Measurements from ENCODE around the gene PHACTR1.

DNA sequence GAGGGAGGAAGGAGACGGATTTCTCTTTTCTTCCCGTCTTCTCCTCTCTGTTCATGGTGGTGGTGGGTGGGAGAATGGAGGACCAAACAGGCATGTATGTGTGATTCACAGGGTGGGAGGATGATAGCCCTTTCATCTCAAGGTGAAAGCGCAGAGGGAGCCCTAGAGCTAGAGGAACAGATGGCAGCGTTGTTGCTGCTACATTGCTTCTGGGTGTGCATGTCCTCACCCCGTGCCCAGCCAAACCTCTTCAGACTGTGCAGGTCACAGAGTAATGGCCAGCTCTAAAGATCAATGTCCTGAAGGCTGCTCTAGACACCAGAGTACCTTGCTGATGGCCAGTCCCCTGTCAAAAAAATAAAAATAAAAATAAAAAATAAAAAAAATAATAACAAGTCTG lies 310.0 kb downstream of the PHACTR1 start:
- TF ChIP-seq EZH2phosphoT487 (IDR thresholded peaks at IDR 0.05; ENCODE audit: insufficient read depth, low read depth) (no peak), EZH2 (IDR thresholded peaks at IDR 0.05; ENCODE audit: insufficient read depth, poor library complexity, severe bottlenecking) (no peak)

Data from GM23248 (cell line).